ENCODE measurements around the gene OR4L1.
"Not testable (repeated sequence)": the region's sequence is repeated elsewhere in the genome, so short reads cannot be mapped to it uniquely, and the experiment has no call there.

- TF ChIP-seq, protein P1, sequence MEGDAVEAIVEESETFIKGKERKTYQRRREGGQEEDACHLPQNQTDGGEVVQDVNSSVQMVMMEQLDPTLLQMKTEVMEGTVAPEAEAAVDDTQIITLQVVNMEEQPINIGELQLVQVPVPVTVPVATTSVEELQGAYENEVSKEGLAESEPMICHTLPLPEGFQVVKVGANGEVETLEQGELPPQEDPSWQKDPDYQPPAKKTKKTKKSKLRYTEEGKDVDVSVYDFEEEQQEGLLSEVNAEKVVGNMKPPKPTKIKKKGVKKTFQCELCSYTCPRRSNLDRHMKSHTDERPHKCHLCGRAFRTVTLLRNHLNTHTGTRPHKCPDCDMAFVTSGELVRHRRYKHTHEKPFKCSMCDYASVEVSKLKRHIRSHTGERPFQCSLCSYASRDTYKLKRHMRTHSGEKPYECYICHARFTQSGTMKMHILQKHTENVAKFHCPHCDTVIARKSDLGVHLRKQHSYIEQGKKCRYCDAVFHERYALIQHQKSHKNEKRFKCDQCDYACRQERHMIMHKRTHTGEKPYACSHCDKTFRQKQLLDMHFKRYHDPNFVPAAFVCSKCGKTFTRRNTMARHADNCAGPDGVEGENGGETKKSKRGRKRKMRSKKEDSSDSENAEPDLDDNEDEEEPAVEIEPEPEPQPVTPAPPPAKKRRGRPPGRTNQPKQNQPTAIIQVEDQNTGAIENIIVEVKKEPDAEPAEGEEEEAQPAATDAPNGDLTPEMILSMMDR (IDR thresholded peaks at IDR 0.05), result not testable (repeated sequence)
- TF ChIP-seq MAZ (IDR thresholded peaks at IDR 0.05; ENCODE audit: borderline replicate concordance, low read depth, low read length); CHD2 (IDR thresholded peaks at IDR 0.05; ENCODE audit: low read length, partially characterized antibody); POLR2AphosphoS2 (conservative IDR thresholded peaks at IDR 0.05; ENCODE audit: low read length); POLR2A (IDR thresholded peaks at IDR 0.05; ENCODE audit: low read length); RNF2 (IDR thresholded peaks at IDR 0.05; ENCODE audit: borderline replicate concordance, low read depth); PHF8 (IDR thresholded peaks at IDR 0.05; ENCODE audit: borderline replicate concordance, low read depth); RCOR1 (IDR thresholded peaks at IDR 0.05; ENCODE audit: low read depth, low read length); SREBF2 (IDR thresholded peaks at IDR 0.05): not testable (repeated sequence)
- TF ChIP-seq, protein P2, sequence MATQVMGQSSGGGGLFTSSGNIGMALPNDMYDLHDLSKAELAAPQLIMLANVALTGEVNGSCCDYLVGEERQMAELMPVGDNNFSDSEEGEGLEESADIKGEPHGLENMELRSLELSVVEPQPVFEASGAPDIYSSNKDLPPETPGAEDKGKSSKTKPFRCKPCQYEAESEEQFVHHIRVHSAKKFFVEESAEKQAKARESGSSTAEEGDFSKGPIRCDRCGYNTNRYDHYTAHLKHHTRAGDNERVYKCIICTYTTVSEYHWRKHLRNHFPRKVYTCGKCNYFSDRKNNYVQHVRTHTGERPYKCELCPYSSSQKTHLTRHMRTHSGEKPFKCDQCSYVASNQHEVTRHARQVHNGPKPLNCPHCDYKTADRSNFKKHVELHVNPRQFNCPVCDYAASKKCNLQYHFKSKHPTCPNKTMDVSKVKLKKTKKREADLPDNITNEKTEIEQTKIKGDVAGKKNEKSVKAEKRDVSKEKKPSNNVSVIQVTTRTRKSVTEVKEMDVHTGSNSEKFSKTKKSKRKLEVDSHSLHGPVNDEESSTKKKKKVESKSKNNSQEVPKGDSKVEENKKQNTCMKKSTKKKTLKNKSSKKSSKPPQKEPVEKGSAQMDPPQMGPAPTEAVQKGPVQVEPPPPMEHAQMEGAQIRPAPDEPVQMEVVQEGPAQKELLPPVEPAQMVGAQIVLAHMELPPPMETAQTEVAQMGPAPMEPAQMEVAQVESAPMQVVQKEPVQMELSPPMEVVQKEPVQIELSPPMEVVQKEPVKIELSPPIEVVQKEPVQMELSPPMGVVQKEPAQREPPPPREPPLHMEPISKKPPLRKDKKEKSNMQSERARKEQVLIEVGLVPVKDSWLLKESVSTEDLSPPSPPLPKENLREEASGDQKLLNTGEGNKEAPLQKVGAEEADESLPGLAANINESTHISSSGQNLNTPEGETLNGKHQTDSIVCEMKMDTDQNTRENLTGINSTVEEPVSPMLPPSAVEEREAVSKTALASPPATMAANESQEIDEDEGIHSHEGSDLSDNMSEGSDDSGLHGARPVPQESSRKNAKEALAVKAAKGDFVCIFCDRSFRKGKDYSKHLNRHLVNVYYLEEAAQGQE (IDR thresholded peaks at IDR 0.05), result not testable (repeated sequence)
Measured at GRCh38 chr14:20098926-20099770, 39.3 kb downstream of the OR4L1 start.

Data from A549 (cell line).